ENCODE data around the gene KIAA1143.

The KIAA1143 gene
- long read RNA-seq, donor 1, full-length matches to known transcripts = 21 of 21 reads
- long read RNA-seq, donor 1, partial matches to known transcripts = 0 of 21 reads
- long read RNA-seq, donor 1, other reads (novel, unspliced or antisense) = 0 of 21 reads
- long read RNA-seq, donor 2, full-length matches to known transcripts = 24 of 24 reads
- long read RNA-seq, donor 2, partial matches to known transcripts = 0 of 24 reads
- long read RNA-seq, donor 2, other reads (novel, unspliced or antisense) = 0 of 24 reads
- long read RNA-seq, donor 3, full-length matches to known transcripts = 15 of 15 reads
- long read RNA-seq, donor 3, partial matches to known transcripts = 0 of 15 reads
- long read RNA-seq, donor 3, other reads (novel, unspliced or antisense) = 0 of 15 reads
- long read RNA-seq, donor 4, full-length matches to known transcripts = 18 of 23 reads
- long read RNA-seq, donor 4, partial matches to known transcripts = 5 of 23 reads
- long read RNA-seq, donor 4, other reads (novel, unspliced or antisense) = 0 of 23 reads
- long read RNA-seq, donor 5, full-length matches to known transcripts = 22 of 22 reads
- long read RNA-seq, donor 5, partial matches to known transcripts = 0 of 22 reads
- long read RNA-seq, donor 5, other reads (novel, unspliced or antisense) = 0 of 22 reads
- long read RNA-seq, donor 6, full-length matches to known transcripts = 21 of 21 reads
- long read RNA-seq, donor 6, partial matches to known transcripts = 0 of 21 reads
- long read RNA-seq, donor 6, other reads (novel, unspliced or antisense) = 0 of 21 reads
- long read RNA-seq, donor 7, full-length matches to known transcripts = 40 of 40 reads
- long read RNA-seq, donor 7, partial matches to known transcripts = 0 of 40 reads
- long read RNA-seq, donor 7, other reads (novel, unspliced or antisense) = 0 of 40 reads
- long read RNA-seq, donor 8, full-length matches to known transcripts = 22 of 27 reads
- long read RNA-seq, donor 8, partial matches to known transcripts = 5 of 27 reads
- long read RNA-seq, donor 8, other reads (novel, unspliced or antisense) = 0 of 27 reads

DNA sequence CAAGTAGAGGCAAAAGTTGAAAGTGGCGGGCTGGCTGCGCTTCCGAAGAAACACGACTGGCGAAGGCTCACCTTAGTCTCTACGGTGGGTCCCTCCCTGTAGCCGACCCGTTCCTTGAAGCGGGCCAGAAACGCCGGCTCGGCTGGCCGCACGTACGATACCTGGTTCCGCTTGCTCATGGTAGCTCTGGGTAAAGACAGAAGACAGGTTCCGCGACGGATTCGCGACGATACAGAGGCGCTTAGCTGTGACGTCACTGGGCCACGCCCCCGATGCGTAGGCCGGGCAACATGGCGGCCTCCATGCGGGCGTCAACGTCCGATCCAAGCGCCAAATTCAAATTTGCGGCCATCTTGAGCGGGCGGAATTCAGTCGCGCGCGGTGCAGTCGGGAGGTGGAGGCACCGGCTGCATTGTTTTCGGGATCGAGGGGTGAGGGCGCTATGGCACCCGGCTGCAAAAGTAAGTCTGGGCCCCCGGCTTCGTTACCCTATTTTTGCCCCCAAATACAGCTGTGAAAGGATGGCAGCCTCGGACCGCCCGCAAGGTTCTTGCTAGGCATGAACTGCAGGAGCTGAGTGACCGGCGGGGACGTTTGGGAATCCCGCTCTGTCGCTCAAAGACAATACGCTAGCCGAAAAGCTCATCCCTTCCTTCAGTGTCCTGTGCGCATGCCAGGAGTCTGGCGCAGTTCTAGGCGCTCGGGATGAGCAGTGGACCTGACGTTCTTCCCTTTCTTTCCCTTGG is at the start of gene KIAA1143, which contains the start of gene KIF15:
Gene KIAA1143 (minus strand): TSS at position 196 of the 746 bp plus-strand sequence. CDS start 17 bp downstream, at position 179.
Gene KIF15 (plus strand): TSS at position 371 of the 746 bp plus-strand sequence. CDS start 72 bp downstream, at position 443.
- DNase-seq = peak; percentile 89

DNA sequence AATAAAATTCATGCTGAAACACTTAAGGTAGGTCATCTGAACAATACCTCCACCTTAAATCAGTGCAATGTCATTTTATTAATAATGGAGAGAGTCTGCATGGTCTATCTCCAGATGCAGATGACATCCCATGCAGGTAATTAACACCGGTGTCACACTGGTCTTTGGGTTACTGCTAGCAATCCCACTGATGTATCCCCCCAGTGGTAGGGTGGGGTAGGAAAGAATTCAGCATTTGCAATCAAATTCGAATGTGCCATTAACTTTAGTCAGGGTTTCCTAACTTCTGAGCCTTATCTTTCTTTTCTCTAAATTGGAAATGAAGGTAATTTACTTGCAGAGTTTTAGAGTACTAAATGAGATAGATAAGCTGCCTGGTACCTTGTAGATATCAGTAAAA is 44.5 kb upstream of the KIAA1143 start:
- DNase-seq = no peak

DNA sequence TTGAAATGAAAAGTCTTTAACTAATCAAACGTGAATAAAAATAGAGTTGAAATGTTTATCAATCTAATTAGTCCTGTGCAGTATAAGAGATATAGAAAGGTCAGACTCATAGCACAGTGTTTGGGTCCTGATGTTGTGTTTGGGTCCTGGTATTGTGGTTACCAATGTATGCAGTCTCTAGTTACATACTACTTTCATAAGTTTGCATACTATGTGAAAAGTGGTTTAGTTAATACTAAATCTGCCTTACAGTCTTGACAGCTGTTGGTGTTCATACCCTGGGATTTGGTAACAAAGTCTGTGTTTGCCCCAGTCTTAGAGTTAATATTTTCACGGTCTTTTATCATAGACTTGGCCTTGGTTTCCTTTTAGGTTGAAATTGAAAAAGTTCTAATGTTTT is 41.9 kb upstream of the KIAA1143 start:
- DNase-seq = no peak

GRCh38 chr3:44802011-44802410 is 40.6 kb upstream of the KIAA1143 start:
- no peak for DNase-seq

DNA sequence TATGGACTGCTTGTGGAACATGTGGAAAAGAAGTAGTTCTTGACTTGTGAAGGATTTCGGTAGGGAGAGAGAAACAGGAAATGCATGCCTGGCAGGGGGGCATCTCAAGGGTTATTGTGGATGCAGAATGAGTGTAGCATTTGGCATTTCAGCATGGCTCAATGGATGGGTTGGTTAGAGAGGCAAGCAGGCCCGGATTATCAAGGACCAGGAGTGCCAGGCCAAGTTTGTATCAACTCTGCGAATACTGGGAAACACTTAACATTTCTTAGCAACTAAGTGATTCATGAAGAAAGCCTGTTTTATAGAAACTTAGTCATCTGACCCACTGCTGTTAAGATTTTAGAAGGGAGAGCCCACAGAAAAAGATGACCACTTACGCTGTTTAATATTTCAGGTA is 33.8 kb upstream of the KIAA1143 start:
- no peak for DNase-seq

GRCh38 chr3:44782891-44783290 is 21.5 kb upstream of the KIAA1143 start:
- DNase-seq = no peak

DNA sequence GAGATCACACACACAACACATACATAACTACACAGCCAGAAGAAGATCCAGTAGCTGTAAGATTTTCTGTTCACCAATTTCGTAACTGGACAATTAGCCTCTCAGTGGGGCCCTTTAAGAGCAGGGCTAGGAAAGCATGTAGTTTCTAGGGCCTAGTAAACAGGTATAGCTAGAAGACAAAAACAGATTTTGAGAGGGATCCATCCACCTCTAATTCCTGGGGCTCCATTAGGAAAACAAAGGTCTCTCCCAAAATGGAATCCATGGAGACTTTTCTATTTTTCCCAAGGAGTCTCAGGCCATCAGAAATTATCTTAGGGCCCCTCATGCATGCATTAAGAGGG is 10.7 kb upstream of the KIAA1143 start:
- DNase-seq = no peak

GRCh38 chr3:44771424-44772098 is 10.1 kb upstream of the KIAA1143 start:
- DNase-seq = no peak

DNA sequence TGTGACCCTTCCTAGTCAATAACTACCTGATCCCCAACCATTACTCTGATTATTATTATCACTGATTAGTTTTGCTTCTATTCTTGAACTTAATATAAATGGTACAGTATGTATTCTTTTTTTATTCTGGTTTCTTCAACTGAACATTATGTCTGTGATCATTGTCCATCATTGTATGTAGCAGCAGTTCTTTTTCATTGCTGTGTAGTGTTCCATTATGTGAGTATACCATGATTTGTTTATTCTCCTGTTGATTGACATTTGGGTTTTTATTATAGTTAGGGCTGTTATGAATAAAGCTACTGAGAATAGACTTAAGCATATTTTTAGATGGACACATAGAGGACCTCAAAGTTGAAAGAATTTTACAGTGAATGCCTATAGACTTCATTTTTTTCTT is 2.8 kb upstream of the KIAA1143 start:
- DNase-seq = no peak

- DNase-seq = no peak
These were observed 1.3 kb upstream of the KIAA1143 start for GRCh38 chr3:44762690-44763089.

DNA sequence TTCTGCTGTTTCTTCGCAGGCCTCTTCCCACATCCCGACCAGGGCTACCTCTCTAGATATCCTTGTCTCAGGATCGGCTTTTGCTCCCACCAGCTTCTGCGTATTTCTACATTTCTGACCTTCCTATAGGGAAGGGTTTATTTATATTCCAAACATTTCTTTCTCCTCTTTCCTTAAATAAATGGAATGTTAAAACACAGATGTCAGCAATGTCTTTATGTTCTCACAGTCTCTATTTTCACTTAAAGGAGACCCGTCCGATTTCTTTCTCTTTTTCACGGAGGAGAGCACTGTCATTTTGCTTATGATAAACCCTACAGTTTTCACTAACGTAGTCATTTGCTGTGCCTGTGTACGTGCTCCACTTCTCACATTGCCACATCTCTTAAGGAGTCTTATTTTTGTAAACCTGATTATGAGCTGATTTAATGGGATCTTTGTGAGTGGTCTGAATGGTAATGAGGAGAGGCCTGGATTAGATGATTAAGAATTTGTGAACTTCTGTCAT is 805 bp upstream of the KIAA1143 start:
- DNase-seq = no peak

- no peak for DNase-seq
These were observed 357 bp downstream of the KIAA1143 start for GRCh38 chr3:44761101-44761423.

GRCh38 chr3:44734646-44735168 is 26.7 kb downstream of the KIAA1143 start:
- no peak for DNase-seq

DNA sequence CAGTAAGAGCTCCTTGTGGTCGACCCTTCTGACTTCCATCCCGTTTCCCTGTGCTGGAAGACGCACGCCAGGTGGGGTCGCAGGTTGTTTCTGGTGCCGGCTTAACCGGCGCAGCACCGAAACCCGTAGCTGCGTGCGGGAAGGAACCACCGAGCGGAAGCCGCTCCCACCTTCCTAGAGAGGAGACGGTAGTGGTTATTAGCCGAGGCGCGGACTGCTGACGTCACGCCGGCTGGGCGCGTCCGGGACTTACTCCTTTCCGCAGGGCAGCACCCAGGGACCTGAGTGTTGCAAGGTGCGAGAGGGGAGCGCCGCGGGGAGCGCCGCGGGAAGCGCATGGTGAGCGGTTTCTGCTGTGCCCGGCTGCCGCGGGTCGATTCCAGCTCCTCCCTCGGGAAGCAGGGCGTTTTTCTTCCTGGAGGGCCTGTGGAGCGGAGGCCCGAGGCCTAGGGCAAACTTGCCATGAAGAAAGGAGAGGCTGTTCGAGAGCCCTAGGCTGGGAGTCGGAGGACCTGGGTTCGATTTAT is 32.0 kb downstream of the KIAA1143 start, which contains the start of gene ZNF501:
Gene ZNF501 (plus strand): TSS at position 252 of the 527 bp plus-strand sequence. CDS start 4,787 bp downstream, outside the sequence.
- peak; percentile 90 for DNase-seq

GRCh38 chr3:44722103-44722401 is 39.4 kb downstream of the KIAA1143 start:
- no peak for DNase-seq

DNA sequence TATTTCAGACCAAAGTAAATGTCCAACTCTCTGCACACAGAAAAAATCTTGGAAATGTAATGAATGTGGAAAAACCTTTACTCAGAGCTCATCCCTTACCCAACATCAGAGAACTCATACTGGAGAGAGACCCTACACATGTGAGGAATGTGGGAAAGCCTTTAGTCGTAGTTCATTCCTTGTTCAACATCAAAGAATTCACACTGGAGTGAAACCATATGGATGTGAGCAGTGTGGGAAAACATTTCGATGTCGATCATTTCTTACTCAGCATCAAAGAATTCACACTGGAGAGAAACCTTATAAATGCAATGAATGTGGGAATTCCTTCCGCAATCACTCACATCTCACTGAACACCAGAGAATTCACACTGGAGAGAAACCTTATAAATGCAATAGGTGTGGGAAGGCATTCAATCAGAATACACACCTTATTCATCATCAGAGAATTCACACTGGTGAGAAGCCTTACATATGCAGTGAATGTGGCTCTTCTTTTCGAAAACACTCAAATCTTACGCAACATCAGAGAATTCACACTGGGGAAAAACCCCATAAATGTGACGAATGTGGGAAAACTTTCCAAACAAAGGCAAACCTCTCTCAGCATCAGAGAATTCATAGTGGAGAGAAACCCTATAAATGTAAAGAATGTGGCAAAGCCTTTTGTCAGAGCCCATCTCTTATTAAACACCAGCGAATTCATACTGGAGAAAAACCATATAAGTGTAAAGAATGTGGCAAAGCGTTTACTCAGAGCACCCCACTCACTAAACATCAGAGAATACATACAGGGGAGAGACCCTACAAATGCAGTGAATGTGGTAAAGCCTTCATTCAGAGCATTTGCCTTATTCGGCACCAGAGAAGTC is 40.0 kb downstream of the KIAA1143 start:
- DNase-seq = no peak

- peak; percentile 81 for DNase-seq
These were observed 48.9 kb downstream of the KIAA1143 start, which contains the start of gene ZNF502 for GRCh38 chr3:44712455-44713075. Gene ZNF502 (plus strand): TSS chr3:44712660. CDS start chr3:44720262, 7,602 bp downstream.

Measured in right kidney (tissue), 9 donors.